ENCODE results near the gene COX17. TPM values are rescaled to one million over a fixed set of nuclear protein-coding genes. Genes with fewer than 3 reads are reported as not detected.
A peak's percentile ranks its signal among the peaks of the same experiment; 100 is the strongest.

Gene COX17
- total and polyA plus RNA-seq, 9 of the 15 experiments (the other 6 are each of a cell fraction or from before 2014, with no cell fraction given), result 29.1 to 167 (median 60.6) TPM

DNA sequence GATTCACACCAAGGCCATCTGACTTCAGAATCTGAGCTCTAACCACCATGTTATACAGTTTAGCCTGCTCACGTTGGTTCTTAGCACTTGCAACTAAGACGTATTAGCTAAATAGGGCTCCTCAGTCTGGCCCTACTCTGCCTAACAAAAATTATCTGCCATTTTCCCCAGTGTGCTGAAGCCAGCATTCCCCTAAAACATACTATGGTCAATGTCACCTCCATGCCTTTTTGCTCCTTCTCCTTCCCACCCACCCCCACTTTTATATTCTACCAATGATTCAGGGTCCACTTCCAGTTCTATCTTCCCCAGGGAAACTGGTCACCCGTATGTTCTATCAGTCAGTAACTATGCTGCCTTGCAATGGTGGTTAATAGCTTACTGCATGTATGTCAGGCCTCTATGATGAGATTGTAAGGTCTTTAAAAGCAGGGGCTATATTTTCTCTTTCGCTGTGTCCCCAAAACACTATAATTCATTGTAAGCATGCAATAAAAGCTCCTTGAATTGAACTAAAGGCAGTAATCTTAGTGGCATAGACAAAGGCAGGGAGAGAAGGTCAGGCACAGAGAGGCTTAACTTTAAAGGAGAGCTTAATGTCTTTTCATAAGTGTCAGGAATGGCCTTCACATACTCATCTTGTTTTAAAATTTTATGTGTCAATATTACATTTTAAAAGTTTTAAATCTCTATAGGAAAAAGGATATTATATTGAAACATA is 40.2 kb downstream of the COX17 start (continued):
- TF ChIP-seq, protein P1, sequence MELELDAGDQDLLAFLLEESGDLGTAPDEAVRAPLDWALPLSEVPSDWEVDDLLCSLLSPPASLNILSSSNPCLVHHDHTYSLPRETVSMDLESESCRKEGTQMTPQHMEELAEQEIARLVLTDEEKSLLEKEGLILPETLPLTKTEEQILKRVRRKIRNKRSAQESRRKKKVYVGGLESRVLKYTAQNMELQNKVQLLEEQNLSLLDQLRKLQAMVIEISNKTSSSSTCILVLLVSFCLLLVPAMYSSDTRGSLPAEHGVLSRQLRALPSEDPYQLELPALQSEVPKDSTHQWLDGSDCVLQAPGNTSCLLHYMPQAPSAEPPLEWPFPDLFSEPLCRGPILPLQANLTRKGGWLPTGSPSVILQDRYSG (tag; conservative IDR thresholded peaks at IDR 0.05; ENCODE audit: low read depth), result peak; percentile 62; the same call in 1 of the 2 replicates
- TF ChIP-seq HMG20A (CRISPR knock-in tag; conservative IDR thresholded peaks at IDR 0.05) (no peak), KLF6 (CRISPR knock-in tag; IDR thresholded peaks at IDR 0.05; ENCODE audit: borderline replicate concordance) (peak; percentile 7; the same call in 1 of the 2 replicates), EGR1 (conservative IDR thresholded peaks at IDR 0.05) (no peak), HDAC8 (tag; IDR thresholded peaks at IDR 0.05) (peak; percentile 54; the same call in 1 of the 2 replicates), DMBX1 (CRISPR knock-in tag; IDR thresholded peaks at IDR 0.05; ENCODE audit: borderline replicate concordance) (peak; percentile 36; the same call in 1 of the 2 replicates), ZNF146 (CRISPR knock-in tag; IDR thresholded peaks at IDR 0.05; ENCODE audit: unreplicated experiment) (no peak), IRF2 (CRISPR knock-in tag; IDR thresholded peaks at IDR 0.05) (no peak), ZKSCAN3 (CRISPR knock-in tag; IDR thresholded peaks at IDR 0.05) (no peak), ZNF668 (CRISPR knock-in tag; IDR thresholded peaks at IDR 0.05) (no peak), ZNF121 (CRISPR knock-in tag; conservative IDR thresholded peaks at IDR 0.05) (no peak), GTF2A2 (tag; IDR thresholded peaks at IDR 0.05) (0 out of 2 replicates have a peak, but pooled peaks have one; percentile 27), DNMT1 (IDR thresholded peaks at IDR 0.05) (no peak), JUND (IDR thresholded peaks at IDR 0.05; ENCODE audit: borderline replicate concordance, low read depth, low read length) (no peak), JUND (tag; IDR thresholded peaks at IDR 0.05; ENCODE audit: borderline replicate concordance, low read depth, low read length) (0 out of 3 replicates have a peak, but pooled peaks have one; percentile 24), ZNF24 (IDR thresholded peaks at IDR 0.05) (no peak), TFAM (CRISPR knock-in tag; conservative IDR thresholded peaks at IDR 0.05) (no peak), SIN3A (IDR thresholded peaks at IDR 0.05; ENCODE audit: borderline replicate concordance in 2 of 2, control insufficient read depth in 1 of 2, low read depth in 2 of 2, low read length in 2 of 2) (no peak), ZNF175 (CRISPR knock-in tag; IDR thresholded peaks at IDR 0.05; ENCODE audit: low read depth) (peak; percentile 62), MEF2D (tag; conservative IDR thresholded peaks at IDR 0.05; ENCODE audit: low read depth) (peak; percentile 68)
- TF ChIP-seq, protein P2, sequence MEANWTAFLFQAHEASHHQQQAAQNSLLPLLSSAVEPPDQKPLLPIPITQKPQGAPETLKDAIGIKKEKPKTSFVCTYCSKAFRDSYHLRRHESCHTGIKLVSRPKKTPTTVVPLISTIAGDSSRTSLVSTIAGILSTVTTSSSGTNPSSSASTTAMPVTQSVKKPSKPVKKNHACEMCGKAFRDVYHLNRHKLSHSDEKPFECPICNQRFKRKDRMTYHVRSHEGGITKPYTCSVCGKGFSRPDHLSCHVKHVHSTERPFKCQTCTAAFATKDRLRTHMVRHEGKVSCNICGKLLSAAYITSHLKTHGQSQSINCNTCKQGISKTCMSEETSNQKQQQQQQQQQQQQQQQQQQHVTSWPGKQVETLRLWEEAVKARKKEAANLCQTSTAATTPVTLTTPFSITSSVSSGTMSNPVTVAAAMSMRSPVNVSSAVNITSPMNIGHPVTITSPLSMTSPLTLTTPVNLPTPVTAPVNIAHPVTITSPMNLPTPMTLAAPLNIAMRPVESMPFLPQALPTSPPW (CRISPR knock-in tag; IDR thresholded peaks at IDR 0.05), result no peak
- TF ChIP-seq, protein P3, sequence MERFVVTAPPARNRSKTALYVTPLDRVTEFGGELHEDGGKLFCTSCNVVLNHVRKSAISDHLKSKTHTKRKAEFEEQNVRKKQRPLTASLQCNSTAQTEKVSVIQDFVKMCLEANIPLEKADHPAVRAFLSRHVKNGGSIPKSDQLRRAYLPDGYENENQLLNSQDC (CRISPR knock-in tag; IDR thresholded peaks at IDR 0.05), result no peak
